Measurements from ENCODE around the gene VMA21. TPM values are rescaled to one million over a fixed set of nuclear protein-coding genes. Genes with fewer than 3 reads are reported as not detected.

VMA21 gene
- total RNA-seq, 2 experiments from 2014 or later = 60.6 to 62.9 TPM

DNA sequence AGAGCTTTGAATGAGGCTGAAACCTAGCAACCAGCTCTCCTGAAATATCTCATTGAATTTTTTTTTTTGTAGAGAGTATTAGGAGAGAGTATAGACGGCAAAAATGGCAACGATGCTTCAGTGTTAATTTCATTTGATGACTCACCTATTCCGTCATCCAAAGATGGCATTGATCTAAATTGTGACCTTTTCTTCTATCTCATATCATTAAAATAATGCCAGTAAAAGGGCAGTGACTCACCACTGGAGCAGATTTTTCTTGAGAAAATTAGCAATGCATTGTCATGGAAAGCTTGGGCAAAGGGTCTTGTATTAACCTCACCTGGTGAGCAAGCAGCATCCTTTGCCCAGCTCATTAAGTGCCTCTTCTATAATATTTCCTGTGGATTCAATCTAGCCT lies 19.6 kb downstream of the VMA21 start:
- Mint-ChIP-seq H3K9me3 (no peaks in the 10 kb centered on the region), H3K36me3 (peaks cover 6% of the 10 kb centered on the region), H3K4me3 (no peak overlapping the region), H3K4me1 (peaks cover 11% of the 10 kb centered on the region), H3K27me3 (no peaks in the 10 kb centered on the region), H3K27ac (peak overlapping the region; percentile 26)
- DNase-seq = no peak

DNA sequence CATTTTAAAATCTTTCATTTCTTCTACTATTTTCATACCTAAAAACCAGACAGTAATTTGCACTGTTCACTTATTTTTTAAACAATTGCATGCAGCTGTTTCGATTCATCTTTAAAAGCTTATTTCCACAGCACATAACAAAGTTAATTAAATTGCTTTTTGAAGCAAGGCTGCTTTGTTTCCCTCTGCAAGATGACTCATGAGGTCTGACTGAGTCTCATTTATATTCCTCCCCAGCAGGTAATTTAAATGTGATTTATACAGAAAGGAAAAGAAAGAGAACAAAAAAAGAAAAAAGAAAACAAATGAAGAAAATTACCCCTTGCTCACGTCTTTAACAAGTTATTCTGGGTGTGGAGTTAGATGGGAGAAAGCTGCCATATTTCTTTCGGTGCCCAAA lies 22.8 kb downstream of the VMA21 start:
- no peak overlapping the region for H3K4me3 Mint-ChIP-seq
- H3K9me3 Mint-ChIP-seq = no peaks in the 10 kb centered on the region
- no peaks in the 10 kb centered on the region for H3K36me3 Mint-ChIP-seq
- H3K27me3 Mint-ChIP-seq = no peaks in the 10 kb centered on the region
- DNase-seq = no peak
- peaks cover 9% of the 10 kb centered on the region for H3K4me1 Mint-ChIP-seq
- no peak overlapping the region for H3K27ac Mint-ChIP-seq

DNA sequence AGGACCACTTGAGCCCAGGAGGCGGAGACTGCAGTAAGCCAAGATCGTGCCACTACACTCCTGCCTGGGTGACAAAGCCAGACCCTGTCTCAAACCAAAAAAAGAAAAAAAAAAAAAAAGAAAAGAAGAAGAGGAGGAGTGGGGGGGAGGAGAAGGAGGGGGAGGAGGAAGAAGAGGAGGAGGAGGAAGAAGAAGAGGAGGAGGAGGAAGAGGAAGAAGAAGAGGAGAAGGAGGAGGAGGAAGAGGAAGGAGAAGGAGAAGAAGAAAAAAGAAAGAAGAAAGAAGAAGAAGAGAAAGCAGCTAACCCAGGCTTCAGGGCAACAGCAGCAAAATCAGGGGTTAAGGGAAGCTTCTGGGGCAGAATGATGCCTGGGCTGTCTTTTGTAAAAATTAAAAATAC lies 27.5 kb downstream of the VMA21 start:
- H3K9me3 Mint-ChIP-seq = no peaks in the 10 kb centered on the region
- H3K36me3 Mint-ChIP-seq = no peaks in the 10 kb centered on the region
- H3K4me1 Mint-ChIP-seq = peaks cover 2% of the 10 kb centered on the region
- no peaks in the 10 kb centered on the region for H3K27me3 Mint-ChIP-seq
- H3K4me3 Mint-ChIP-seq = no peak overlapping the region
- DNase-seq = no peak
- no peak overlapping the region for H3K27ac Mint-ChIP-seq

DNA sequence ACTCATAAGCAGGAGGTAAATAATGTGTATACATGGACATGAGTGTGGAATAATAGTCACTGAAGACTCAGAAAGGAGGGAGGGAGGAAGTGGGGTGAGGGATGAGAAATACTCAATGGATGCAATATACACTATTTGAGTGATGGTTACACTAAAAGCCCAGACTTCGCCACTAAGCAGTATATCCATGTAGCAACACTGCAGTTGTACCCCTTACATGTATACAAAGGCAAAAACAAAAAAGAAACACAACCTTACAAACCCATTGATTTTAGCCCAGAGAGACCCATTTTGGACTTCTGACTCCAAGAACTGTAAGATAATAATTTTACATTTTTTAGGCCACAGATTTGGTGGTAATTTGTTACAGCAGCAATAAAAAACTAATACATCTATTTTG lies 51.5 kb downstream of the VMA21 start:
- no peak for DNase-seq
- Mint-ChIP-seq H3K4me3 (no peak overlapping the region), H3K27ac (no peak overlapping the region), H3K9me3 (no peaks in the 10 kb centered on the region), H3K27me3 (no peaks in the 10 kb centered on the region), H3K4me1 (no peaks in the 10 kb centered on the region), H3K36me3 (no peaks in the 10 kb centered on the region)

DNA sequence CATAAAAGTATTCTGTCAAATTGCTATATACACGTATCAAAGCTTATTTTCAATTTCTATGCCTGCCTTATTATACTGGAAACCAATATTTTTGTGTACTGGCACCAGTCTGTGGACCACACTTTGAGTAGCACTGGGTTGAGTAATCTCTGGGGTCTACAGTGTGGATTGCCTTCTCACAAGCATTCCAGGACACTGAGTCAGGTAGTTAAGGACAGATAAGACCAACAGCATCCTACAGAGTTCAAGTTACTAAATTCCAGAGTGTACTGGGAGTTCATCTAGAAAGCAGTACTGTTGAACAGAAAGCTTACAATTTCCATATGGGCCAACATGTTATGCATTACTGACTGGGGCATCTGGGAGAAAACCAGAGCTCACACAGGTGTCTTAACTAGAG lies 61.8 kb downstream of the VMA21 start:
- Mint-ChIP-seq H3K4me3 (no peak overlapping the region), H3K27me3 (no peaks in the 10 kb centered on the region), H3K36me3 (no peaks in the 10 kb centered on the region), H3K4me1 (no peaks in the 10 kb centered on the region), H3K27ac (no peak overlapping the region), H3K9me3 (no peaks in the 10 kb centered on the region)
- no peak for DNase-seq

Other genes with a start within 250 kb of the VMA21 start
- gene GPR50, start 220.6 kb upstream of the VMA21 start, total RNA-seq = not detected
- gene PASD1, start 166.5 kb downstream of the VMA21 start, total RNA-seq = not detected